Suppressor macrophage treated with lipopolysaccharide for 1 hour (primary cell): ENCODE results near the gene CNNM4.
A peak's percentile ranks its signal among the peaks of the same experiment; 100 is the strongest.

Experiments
- DNase-seq, 3 donors: peaks; one replicate each; pipeline ENCODE4 v3.0.0-alpha.2; 2020 to 2022

The CNNM4 gene

DNA sequence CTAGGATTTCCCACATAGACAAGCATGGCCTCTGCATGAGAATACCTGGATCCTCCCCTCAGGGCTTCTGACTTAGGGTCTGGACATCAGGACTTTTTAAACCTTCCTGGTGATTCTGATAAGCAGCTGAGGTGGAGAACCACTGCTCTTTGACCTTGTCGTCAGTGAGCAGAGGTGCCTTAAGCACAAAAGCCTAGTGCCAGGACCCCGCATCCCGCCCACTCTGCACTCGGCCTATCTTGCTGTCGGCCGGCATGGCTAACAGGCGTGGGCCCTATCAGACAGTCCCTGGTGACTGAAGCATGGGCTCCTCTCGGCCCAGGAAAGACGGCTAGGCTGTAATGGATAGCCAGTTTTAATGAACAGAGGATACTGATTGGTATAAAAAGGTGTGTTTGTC, 76.9 kb downstream of the CNNM4 start:
- no peak for DNase-seq

DNA sequence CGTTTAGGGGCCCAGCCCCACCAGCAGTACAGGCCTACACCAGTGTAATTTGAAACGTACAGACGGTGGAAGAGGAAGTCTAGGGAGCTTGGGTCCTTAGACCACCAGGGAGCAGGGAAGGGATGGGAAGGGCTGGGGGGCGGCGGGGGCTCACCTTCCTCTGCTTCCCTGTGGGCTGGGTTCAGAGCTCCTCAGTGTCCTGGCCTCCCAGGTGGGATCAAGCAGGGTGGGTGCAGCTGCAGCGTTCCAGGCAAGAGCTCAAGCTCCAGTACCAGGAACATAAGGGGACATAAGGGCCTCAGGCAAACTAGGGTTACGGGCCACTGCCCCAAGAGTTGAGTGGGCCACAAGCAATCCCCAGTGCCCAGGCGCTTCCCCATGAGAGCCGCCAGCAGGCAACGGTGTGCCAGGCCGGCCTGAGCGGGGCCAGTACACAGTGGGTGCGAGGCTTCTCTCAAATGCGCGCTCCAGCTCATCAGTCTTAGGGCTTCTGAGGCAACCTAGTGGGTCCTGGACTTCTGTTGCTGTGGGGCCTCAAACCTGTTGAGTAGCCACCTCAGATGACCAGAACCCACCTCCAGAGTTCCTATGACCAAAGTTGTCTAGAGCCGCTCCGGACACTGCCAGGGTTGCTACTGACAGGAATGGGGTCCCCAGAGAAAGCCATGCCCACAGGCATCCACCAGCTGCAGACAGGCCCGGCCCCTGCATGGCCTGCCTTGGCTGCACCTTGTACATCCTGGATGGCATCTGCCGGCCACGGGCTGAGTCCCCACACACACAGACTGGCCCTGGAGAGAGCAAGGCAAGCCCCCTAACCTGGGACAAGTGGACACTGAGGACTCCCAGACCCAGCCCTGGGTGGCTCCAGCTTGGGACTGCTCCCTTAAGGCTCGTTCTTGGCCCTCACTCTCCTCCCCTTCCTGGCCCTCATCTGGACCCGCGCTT, 77.9 kb downstream of the CNNM4 start:
- no peak for DNase-seq

DNA sequence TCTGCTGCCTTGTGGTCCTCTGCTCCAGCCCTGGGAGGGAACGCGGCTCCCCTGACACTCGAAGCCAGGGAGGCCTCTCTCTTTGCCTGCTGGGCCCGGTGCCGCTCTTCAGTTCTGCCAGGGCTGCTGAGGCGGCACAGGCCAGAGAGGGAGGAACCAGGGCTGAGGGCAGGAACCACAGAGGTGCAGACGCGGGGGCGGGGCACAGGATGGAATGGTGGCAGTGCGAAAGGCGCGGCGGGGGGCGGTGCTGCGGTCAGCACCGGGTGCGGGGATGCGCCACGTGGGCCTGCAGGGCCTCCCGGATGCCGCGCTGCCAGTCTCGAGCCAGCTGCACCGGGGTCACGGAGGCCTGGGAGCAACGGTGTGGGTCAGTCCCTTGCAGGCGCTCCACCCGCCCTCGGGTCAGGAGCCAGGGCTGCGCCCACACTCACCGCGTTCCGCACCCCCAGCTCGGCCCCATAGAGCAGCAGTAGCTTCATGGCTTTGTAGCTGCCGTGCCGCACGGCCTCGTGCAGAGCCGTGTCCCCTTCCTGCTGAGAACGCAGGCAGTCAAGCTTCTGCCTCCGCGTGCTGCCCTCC, 78.7 kb downstream of the CNNM4 start:
- DNase-seq: peak in 2 of 3 donors; percentile 20 to 33

DNA sequence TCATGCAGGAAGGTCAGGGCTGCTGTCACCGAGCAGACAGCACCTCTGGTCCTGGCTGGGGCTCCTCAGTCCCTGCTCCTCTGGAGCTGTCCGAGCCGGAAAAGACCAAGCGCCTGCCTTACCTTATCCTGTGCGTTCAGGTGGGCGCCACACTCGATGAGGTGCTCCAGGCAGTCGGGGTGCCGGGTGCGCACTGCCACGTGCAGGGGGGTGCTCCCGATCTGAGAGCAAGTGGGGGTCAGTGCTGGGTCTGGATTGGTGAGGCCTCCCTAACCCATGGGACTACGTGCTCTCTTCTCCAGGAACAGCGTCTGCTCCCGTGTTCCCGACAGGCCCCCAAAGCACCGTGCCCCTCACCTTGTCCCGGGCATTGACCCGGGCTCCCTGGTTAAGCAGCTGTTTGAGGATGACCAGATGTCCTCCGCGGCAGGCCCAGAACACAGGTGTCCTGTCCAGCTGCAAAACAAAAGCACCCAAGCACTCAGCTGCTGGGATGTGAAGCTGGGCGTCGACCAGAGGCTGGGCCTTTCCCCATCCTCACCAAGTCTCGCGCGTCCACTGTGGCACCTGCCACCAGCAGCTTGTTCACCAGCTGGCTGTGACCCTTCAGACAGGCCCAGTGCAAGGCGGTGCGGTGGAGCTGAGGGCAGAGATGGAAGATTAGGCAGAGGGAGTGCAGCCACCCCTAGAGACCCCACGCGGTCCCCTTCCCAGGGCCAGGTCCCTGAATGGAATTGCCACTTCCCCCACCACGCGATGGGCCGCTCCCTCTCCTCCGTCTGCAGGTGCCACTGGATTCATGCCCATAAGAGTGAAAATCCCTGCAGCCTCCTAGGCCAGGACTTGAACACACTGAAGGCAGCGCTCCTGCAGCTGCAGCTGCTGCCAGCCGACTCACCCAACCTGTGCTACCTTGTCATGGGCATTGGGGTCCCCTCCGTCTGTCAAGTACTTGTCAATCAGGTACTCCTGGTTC, 79.5 kb downstream of the CNNM4 start:
- DNase-seq: no peak

GRCh38 chr2:96841701-96842495, 81.2 kb downstream of the CNNM4 start:
- peak in 1 of 3 donors; percentile 18 for DNase-seq

GRCh38 chr2:96842600-96842999, 81.9 kb downstream of the CNNM4 start:
- no peak for DNase-seq

DNA sequence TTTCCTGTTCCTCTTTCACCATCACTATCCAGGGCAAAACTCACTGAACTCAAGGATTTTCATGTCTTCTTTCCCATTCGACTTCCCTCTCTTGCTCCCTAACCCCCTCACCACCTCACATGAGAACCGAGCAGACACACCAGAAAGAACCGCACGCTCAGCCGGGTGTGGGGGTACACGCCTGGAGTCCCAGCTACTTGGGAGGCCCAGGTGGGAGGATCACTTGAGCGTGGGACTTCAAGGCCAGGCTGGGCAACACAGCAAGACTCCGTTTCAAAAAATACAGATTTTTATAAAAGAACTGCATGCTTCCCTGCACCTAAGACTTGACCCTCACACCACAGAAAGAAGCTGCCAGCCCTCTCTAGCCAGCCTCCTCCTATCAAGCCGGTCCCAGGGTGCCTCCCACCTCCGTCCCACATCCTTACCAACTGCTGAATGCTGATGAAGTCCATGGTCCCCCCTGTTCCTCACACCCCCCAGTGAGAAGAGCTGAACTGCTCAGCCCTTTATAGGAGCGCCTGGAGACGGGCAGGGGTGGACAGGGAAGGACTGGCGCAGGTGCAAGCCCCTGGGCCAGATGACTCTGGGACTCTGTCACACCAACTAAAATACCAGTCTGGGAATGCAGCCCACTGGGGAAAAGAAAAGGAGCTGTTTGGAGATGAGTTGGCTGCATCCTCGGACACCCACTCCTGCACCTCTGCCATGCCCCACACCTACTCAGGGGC, 83.0 kb downstream of the CNNM4 start, which contains the start of gene ANKRD23:
TSS of gene ANKRD23 (minus strand) at position 484 of the 731 bp plus-strand sequence. CDS start at position 455, 29 bp downstream.
- DNase-seq: no peak

DNA sequence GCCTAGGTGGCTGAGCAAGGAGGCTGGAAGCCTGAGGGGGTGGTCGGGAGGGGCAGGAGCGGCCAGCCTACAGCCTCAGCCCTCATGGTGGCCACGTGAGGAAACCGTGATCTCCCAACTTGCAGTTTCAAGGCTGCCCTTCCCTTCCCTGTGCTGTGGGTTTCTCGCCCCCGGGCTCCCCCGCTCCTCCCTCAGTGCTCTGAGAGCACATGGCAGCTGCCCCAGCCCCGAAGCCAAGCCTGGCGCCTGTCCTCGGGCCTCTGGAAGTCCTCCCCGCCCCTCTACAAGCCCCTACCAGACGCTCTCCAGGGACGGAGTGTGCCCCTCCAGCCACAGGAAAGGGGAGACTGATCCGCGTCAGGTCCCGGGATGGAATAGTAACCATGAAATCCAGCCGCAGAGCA, 83.7 kb downstream of the CNNM4 start:
- DNase-seq: no peak

DNA sequence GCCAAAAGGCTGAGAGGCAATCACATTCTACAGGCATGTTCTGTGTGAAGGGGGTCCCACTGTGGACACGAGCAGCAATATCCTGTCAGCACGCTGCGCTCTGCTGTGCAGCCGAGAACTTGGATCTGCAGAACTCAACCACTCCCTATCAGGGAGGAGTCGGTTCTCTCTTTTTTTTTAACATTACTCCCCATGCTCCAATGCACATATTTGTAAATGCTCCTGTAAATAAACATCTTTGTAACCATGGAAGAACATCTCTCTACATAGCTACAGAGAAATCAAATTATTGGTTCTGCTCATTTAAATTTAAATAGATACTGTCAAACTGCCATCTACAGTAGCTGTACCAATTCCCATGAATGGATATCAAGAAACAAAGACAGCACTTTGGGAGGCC, 86.1 kb downstream of the CNNM4 start:
- no peak for DNase-seq

DNA sequence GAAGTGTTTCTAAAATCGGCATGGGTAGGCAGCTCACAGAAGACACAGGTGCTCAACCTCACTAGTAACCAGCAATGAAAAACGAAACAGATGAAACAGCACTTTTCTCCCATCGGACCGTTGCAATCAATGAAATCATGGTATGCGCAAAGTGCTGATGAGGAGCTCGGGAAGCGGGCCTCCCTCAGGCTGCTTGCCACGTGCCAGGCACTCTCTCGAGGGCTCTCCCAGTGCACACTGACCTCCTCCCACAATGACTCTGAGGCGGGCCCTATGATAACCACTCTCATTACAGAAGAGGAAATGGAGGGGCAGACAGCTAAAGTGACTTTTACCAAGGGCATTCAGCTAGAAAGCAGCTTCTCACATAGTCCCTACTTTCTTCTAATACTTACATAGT, 86.9 kb downstream of the CNNM4 start:
- DNase-seq: no peak

DNA sequence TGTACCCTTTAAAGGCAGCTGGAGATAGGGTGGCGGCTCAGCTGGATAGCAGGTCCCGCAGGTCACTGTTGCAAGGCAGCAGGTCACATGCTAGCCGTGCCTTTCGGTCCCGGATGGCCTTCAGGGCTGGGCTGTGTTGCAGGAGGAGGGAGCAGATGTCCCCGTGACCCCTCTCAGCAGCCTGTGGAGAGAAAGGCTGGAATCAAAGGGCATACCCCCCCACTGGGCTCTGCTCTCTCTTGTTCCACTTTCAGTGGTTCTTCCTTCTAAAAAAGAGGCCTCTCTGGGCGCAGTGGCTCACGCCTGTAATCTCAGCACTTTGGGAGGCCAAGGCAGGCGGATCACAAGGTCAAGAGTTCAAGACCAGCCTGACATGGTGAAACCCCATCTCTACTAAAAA, 87.6 kb downstream of the CNNM4 start:
- DNase-seq: no peak

- no peak for DNase-seq
Observed at GRCh38 chr2:96852667-96853066, 92.0 kb downstream of the CNNM4 start.

DNA sequence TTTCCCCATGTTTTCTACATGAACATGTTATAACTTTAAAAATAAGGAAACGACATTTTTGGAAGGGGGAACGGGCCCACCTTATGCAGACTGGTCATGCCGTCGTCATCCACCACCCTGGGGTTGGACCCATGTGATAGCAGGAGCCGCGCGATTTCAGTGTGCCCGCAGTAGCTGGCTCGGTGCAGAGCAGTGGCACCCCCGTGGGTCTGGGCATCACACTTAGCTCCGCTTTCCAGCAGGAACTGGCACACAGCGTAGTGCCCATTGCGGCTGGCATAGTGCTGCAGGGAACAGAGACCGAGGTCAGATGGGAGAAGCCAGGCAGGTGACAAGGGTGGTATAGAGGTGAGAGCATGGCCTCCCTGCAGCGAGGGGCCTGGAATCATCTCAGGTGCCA, 92.6 kb downstream of the CNNM4 start:
- no peak for DNase-seq

GRCh38 chr2:96856776-96857666, 96.3 kb downstream of the CNNM4 start:
- peak; percentile 41 to 51 (median 46) for DNase-seq

- peak; percentile 99 to 100 (median 100) for DNase-seq
Observed at GRCh38 chr2:96857667-96858372, 97.1 kb downstream of the CNNM4 start, which contains the start of gene ANKRD39. ANKRD39 (minus strand) TSS chr2:96858016; CDS start chr2:96857987, 29 bp downstream.

DNA sequence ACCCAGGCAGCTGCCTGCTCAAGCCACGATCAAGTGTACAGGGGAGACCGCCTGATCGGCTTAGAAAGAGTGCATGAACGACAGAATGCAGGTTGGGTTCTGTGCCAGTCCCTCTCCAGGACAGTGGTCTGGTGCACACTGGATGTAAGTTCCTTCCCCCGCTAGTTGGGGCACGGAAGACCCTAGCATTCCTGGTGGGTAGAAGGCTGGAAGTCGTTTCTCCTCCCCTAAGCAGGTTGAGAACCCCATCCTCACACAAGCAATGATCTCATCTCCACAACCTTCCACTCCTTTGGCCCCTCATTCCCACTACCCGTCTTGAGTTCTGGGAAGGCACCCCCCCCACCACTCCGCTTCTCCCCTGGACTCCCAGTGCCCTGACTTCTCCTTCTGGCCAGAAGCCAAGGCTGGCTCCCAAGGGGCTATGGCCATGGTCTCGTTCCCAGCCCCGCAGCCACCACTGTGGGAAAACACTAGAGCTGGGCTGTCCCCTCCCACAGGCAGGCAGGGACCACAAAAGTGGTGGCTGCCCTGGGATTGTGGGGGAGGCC, 98.5 kb downstream of the CNNM4 start:
- no peak for DNase-seq

- no peak for DNase-seq
Observed at GRCh38 chr2:96859681-96860064, 99.0 kb downstream of the CNNM4 start.

DNA sequence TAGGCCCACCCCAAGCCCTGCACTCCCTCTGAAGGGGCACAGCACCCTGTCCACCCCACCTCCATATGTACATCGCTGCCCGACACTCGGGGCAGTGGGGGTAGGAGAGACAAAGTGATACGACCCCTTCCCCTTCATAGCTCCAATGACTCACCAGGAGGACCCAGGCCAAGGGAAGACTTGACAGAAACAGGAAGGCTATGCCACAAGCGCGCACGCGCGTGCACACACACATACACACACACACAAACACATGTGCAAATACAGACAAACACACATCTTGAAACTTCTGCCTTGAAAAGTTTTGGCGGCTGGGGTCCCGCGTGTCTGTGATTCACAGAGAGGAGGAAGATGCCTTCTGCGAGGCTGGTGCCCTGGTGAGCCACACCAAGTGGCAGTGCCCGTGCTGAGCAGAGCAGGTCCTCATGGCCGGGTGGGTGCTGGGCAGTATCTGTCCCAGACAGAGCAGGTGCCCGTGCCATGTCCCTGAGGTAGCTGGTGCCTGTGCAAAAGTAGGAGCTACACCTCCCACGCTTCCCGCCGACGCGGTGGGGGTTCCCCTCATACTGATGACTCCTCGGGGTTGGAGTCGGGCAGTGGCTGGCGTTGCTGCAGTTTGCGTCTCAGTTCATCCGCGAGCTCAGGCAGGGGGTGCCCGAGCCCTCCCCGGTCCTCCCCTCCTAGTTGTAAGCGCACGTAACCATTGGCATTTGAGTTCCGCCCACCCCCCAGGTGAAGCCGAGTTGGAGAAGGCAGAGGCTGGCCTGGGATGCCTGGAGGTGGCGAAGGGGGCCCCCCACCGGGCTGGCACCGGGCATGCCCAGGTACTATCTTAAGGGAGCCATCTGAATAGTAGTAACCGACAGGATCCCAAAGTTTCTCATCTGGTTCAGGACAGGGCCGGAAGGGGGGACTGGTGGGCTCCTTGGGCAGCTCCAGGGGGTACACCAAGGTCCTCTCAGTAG, 99.6 kb downstream of the CNNM4 start:
- peak in 1 of 3 donors; percentile 24 for DNase-seq
